HAP-1 (cell line): ENCODE data around the gene OARD1.

Source experiments
- DNase-seq, 2 experiments: peaks; one replicate each; pipeline ENCODE4 v3.0.0-alpha.2; 2016 to 2020; ENCODE audit warnings: low spot score in 2 of 2
- H3K27me3 ChIP-seq: fragments of 250-450 bp; sonication (Bioruptor Pico); 2 replicates; pipeline ENCODE4 v1.5.1; 2020; ENCODE audit warnings: low read depth, mild to moderate bottlenecking, moderate library complexity
- H3K36me3 ChIP-seq: fragments of 250-450 bp; sonication (Bioruptor Pico); replicated peaks from 2 replicates; pipeline ENCODE4 v1.5.1; 2020; ENCODE audit warnings: mild to moderate bottlenecking
- H3K4me1 ChIP-seq: fragments of 250-450 bp; sonication (Bioruptor Pico); 2 replicates; pipeline ENCODE4 v1.5.1; 2020; ENCODE audit warnings: mild to moderate bottlenecking
- H3K4me3 ChIP-seq: fragments of 250-450 bp; sonication (Bioruptor Pico); 2 replicates; pipeline ENCODE4 v1.5.1; 2020; ENCODE audit warnings: mild to moderate bottlenecking, moderate library complexity
- H3K9me3 ChIP-seq: fragments of 250-450 bp; sonication (Bioruptor Pico); 2 replicates; pipeline ENCODE4 v1.5.1; 2020; ENCODE audit warnings: mild to moderate bottlenecking, moderate library complexity
- in situ Hi-C: fragments of 300-500 bp; cut with MboI; formaldehyde crosslinking; loops from 3 replicates; pipeline ENCODE4 v1.14.3; 2020; ENCODE audit warnings: low sequenced_read_pairs, inconsistent platforms, mixed read lengths

The OARD1 gene

DNA sequence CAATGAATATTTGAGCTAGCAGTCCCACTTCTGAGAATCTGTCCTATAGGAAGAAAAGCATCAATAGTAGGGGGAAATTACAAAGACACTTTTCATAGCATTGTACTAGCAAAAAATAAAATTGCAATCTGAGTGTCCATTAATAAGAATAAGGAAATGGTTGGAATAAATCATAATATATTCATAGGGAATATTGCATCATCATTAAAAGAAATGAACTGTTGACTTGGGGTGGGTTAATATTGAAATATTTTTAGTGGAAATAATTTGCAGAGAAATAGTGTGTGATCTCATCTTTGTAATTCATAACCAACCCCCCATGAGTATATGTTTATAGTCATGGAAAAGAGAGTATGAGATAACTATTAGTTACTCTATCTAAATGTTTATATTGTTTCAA is 13.0 kb upstream of the OARD1 start:
- Histone ChIP-seq H3K36me3 (peaks cover 37% of the 10 kb centered on the region), H3K9me3 (no peaks in the 10 kb centered on the region), H3K4me1 (no peaks in the 10 kb centered on the region), H3K4me3 (no peak overlapping the region), H3K27me3 (no peaks in the 10 kb centered on the region)
- no peak for DNase-seq
- in situ Hi-C loops: no loop called here

DNA sequence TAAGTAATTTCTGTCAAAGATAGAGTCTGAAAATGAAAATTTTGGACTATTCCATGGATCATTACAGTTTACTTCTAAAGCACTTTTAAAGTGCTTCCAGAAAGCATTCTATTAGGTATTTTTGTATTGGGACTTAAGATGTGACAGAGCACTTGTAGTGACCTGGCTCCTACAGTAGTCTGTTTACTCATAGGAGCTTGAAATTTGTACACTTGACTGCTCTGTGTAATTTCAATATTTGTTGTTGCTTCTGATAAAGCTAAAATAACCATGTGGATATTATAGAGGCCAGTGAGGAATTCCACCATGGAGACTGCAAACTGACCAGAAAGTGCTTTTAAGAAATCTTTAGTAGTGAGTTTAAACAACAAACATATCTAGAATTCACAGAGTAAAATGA is 10.9 kb upstream of the OARD1 start:
- no peaks in the 10 kb centered on the region for H3K9me3 ChIP-seq
- DNase-seq: no peak
- no peak overlapping the region for H3K4me3 ChIP-seq
- H3K27me3 ChIP-seq: no peaks in the 10 kb centered on the region
- H3K36me3 ChIP-seq: peaks cover 52% of the 10 kb centered on the region
- in situ Hi-C loops: no loop called here
- no peaks in the 10 kb centered on the region for H3K4me1 ChIP-seq

DNA sequence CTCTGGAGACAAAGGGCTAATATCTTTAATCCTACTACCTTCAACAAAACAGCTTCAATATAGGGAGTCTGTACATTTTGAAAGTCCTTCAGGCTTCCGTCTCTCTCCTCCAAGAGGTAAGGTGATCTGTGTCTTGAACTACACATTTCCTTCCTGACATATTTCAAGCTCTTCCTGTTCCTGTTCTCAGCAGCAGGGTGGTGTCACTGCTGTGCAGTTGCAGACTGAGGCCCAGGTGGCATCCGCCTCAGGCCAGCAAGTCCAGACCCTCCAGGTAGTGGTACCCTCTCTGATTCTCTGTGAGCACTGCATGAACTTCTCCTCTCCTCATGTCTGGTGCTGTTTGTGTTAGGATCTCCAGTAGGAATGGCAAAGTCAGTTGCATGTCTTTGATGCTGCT is 8.5 kb upstream of the OARD1 start:
- H3K9me3 ChIP-seq: no peaks in the 10 kb centered on the region
- H3K4me1 ChIP-seq: peaks cover 9% of the 10 kb centered on the region
- in situ Hi-C loops: no loop called here
- H3K36me3 ChIP-seq: peaks cover 47% of the 10 kb centered on the region
- H3K4me3 ChIP-seq: no peak overlapping the region
- H3K27me3 ChIP-seq: no peaks in the 10 kb centered on the region
- DNase-seq: no peak

DNA sequence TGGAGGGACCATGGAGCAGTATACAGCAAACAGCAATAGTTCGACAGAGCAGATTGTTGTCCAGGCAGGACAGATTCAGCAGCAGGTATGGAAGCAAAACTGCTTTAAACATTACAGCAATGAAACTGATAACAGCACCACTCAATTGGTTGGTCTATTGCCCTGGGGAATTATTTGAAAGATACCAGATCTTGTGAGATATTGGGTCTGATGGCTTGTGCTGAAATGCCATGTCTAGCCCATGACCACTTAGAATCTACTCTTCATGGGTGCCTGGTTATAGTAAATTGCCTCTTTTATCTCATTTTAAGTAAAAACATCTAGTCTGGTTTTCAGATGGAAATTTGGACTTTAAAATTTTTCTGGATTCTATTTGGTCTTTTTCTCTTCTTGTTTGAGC is 6.9 kb upstream of the OARD1 start:
- H3K36me3 ChIP-seq: peaks cover 46% of the 10 kb centered on the region
- H3K4me1 ChIP-seq: peaks cover 21% of the 10 kb centered on the region
- H3K4me3 ChIP-seq: no peak overlapping the region
- DNase-seq: no peak
- no peaks in the 10 kb centered on the region for H3K9me3 ChIP-seq
- in situ Hi-C loops: no loop called here
- no peaks in the 10 kb centered on the region for H3K27me3 ChIP-seq

DNA sequence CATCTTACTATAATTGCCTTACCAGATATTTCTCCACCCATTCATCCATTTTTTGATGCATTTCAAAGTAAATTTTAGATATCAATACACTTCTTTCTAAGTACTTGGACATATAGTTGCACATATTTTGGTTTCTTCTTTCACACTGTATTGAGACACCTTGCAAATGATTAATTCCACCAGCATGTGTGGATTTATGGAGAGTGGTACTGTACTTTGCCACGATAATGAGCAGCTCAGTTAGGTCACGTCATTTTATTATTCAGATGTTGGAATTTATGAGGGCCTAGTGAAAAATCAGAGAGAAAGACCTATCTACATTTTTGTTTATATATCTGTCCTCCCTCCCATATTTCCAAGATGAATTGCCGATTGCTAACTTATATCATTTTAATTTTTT is 5.9 kb upstream of the OARD1 start:
- Histone ChIP-seq H3K9me3 (no peaks in the 10 kb centered on the region), H3K4me3 (no peak overlapping the region), H3K36me3 (peaks cover 36% of the 10 kb centered on the region), H3K4me1 (peaks cover 21% of the 10 kb centered on the region), H3K27me3 (no peaks in the 10 kb centered on the region)
- no peak for DNase-seq
- in situ Hi-C loops: no loop called here

DNA sequence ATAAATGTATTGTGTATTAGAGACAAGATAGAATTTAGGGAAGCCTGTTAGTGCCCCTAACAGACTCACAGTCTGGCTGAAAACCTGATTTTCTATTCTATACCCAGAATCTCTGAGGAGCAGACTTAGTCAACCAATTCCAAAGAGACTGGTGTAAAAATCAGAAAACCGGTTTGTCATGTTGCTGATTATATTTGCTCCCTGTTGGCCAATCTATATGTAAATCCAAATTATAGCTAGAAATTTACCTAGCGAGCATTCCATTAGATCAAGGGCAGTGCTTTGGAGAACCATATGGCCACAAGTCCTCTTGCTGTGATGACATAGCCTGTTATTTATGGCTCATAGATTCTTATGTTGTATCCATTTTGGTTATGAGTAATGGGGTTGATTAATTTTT is 5.4 kb upstream of the OARD1 start:
- DNase-seq: no peak
- Histone ChIP-seq H3K4me3 (no peak overlapping the region), H3K27me3 (no peaks in the 10 kb centered on the region), H3K9me3 (no peaks in the 10 kb centered on the region), H3K36me3 (peaks cover 34% of the 10 kb centered on the region), H3K4me1 (peaks cover 21% of the 10 kb centered on the region)
- in situ Hi-C loops: no loop called here

DNA sequence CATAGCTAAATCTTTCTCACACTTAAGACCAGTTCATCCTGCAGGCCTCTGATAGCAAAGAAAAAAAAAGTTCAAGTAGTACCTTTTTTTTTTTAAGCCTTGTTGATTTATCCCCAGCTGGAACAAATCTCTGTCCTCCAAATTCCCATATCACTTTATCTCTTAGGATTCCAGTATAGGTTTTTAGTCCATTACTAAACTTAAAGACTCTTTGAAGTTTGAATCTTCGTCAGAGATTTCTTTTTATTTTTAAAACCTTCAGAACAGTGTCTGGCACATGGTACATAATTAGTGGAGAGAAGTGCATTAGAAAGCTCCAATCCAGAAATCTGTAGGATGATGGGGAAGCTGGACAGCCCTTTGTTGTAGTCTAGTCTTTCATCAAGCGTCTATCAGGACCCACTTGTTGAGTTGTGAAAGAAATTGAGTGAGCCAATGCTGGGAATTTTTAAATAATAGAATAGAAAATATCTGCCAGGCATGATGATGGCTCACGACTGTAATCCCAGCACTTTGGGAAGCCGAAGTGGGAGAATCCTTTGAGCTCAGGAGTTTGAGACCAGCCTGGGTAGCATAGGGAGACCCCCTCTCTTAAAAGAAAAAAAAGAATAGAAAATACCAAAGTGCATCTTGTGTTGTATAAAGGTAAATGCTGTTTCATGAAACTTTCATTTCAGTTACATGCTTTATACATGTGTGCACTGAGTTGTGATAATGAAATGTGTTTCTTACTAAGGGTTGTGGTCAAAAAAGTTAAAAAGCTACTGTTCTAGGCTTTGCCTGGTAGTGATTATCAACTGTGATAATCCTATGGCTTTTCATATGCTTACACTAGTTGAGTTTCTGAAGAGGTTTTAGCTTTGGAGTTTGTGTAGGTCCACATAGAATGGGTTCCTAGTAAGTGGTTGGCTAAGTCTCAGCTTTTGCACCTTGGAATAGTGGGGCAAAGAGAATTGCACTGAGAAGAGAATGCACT is 3.8 kb upstream of the OARD1 start:
- no peak overlapping the region for H3K4me3 ChIP-seq
- H3K9me3 ChIP-seq: no peaks in the 10 kb centered on the region
- no peak for DNase-seq
- no peaks in the 10 kb centered on the region for H3K27me3 ChIP-seq
- in situ Hi-C loops: no loop called here
- peaks cover 21% of the 10 kb centered on the region for H3K4me1 ChIP-seq
- peaks cover 25% of the 10 kb centered on the region for H3K36me3 ChIP-seq

DNA sequence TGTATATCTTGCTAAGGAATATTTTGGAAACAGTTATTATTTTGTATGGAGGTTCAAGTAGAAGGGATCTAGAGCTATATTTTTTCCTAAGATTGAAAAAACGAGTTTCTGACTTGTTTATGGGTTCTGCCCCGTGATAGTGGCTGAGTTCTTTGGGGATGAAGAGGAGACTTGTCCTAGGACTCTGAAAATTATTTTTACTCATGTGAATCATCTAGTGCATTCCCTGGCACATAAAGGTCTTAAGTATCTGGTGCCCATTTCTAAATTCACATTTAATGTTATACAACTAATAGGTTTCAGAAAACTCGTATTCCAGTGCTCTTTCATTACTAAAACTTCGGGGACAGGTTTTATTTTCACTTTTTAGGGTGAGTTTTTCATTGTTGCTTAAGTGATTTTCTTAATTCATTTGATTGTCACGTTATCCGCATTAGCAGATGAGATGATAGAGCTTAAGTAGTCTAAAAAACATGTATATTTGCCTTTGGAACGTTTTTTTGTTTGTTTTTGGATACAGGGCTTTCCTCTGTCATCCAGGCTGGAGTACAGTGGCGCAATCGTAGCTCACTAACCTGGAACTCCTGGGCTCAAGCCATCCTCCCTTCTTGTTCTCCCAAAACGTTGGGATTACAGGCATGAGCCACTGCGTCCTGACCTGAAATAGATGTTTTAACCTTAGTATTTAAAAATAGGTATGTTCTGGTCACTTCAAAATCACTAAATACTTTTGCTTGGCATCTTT is 2.7 kb upstream of the OARD1 start:
- in situ Hi-C loops: no loop called here

DNA sequence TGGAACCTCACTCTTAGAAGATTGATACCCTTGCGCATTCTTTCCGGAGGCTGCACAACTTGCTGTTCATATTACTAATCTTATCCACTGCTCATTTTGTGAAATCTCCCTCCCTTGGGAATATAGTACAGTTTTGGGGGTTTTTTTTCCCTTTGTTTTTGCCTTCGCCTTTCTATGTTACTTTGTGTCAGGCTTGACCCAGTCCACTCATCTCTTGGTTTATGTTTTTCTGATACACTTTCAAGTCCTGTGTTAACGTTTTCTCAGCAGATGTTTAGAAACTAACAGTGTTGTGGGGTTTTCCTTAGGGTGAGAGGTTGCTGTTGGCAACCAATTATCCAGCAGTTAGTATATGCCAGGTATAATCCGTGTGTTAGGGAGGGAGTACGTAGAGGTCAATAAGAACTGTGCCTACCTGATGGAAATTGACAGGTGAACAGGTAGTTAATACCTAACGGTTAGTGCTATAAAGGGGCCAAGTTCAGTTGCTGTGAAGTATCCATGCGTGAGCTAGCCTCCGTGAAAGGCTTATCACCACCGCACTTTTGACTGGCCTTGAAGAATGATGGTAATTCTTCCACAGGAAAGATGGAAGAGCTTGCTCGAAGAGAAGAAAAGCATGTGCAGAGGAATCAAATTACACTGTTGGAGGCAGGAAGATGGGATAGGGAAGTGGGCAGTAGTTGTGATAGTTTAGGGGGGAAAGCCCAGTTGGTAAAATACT is 2.0 kb upstream of the OARD1 start:
- peaks cover 14% of the 10 kb centered on the region for H3K36me3 ChIP-seq
- no peaks in the 10 kb centered on the region for H3K27me3 ChIP-seq
- in situ Hi-C loops: no loop called here
- peak overlapping the region; percentile 81 for H3K4me3 ChIP-seq
- H3K4me1 ChIP-seq: peaks cover 25% of the 10 kb centered on the region
- DNase-seq: peak in 1 of 2 experiments; percentile 18
- no peaks in the 10 kb centered on the region for H3K9me3 ChIP-seq

More for the DNA sequence above, 2.7 kb upstream of the OARD1 start:
- H3K36me3 ChIP-seq: peaks cover 22% of the 10 kb centered on the region
- H3K4me1 ChIP-seq: peaks cover 25% of the 10 kb centered on the region
- no peaks in the 10 kb centered on the region for H3K9me3 ChIP-seq
- peak overlapping the region; percentile 81 for H3K4me3 ChIP-seq
- no peak for DNase-seq
- H3K27me3 ChIP-seq: no peaks in the 10 kb centered on the region

DNA sequence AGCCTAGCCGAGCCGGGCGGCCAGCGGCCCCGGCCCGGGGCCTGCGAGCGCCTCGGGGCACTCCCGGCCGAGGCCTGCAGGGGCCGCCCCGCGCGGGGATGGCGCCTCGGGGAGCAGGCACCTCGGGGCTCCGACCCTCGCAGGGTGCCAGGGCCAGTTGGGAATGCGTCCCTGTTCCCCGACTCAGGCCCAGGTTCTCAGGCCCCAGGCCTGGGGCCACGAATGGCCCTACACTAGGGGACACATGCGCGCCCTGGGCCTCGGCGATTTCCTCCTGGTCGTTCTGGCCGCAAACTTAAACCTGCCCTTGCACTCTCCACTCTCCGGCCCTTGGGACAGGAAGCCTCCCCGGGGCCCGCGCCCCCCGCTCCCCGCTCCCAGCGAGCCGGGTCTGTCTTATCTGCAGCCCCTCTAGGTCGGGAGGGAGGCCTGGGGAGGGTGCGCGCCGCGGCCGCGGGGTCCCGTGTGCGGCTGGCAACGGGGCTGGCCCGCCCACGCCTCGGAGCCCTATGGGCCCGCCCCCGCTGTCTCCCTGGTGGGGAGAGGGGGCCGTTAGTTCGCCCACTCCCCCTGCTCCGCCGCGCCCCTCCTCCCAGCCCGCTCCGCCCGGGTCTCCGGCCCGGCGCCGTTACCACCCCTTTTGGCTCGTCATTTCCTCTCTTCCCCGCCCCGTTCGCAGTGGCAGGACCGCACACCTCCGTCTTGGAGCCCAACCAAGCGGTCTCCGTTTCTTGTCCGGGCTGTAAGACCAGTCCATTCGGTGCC is 1.2 kb upstream of the OARD1 start:
- in situ Hi-C loops: no loop called here
- H3K4me1 ChIP-seq: peaks cover 25% of the 10 kb centered on the region
- H3K36me3 ChIP-seq: peaks cover 8% of the 10 kb centered on the region; the same call in 1 of the 2 replicates

DNA sequence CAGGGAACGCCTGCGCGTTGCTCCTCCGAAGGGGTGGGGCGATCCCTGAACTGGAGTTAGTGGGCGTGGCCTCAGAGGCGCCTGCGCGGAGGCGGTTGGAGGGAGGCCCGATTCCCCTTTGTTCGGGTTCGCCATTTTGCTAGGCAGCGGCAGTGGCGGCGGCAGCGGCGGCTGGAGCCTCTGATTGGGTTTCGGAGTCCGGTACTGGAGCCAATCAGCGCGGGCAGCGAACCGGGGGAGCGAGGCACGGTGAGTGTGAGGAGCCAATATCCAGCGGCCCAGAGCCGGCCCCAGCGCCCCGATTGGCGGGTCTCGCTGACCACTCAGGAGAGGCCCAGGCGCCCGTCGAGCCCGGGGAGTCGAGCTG is 663 bp upstream of the OARD1 start, which contains the start of gene NFYA:
NFYA (plus strand) TSS at position 139 of the 367 bp plus-strand sequence. CDS start 6,116 bp downstream, outside the sequence.
- in situ Hi-C loops: no loop called here
- Histone ChIP-seq H3K27me3 (no peaks in the 10 kb centered on the region), H3K4me3 (peak within 1 kb of the TSS; percentile 81), H3K4me1 (peaks cover 25% of the 10 kb centered on the region), H3K9me3 (no peaks in the 10 kb centered on the region), H3K36me3 (peaks cover 8% of the 10 kb centered on the region; the same call in 1 of the 2 replicates)
- peak in 1 of 2 experiments; percentile 95 for DNase-seq

More for the DNA sequence above, 1.2 kb upstream of the OARD1 start:
- Histone ChIP-seq H3K27me3 (no peaks in the 10 kb centered on the region), H3K4me3 (peak overlapping the region; percentile 81), H3K9me3 (no peaks in the 10 kb centered on the region)
- DNase-seq: peak; percentile 81 to 94

DNA sequence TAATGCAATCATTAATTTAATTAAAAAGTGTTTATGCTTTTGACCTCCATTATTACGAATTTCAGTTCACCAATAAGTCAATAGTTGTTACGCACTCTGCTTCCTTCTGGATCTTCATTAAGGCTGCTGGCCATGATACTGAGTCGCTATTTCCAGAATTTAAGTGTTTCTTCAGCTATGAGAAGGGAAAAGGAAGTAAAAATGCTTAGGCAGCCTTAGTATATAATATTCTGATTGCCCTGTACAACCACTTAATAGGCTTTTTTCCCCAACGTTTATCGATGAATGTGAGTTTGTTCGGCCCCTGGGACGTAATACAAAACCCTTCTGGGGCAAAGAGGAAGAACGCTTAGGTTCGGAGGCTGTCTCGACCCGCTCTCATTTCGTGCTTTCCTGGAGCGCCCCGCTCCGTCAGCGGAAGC is 644 bp downstream of the OARD1 start:
- in situ Hi-C loops: no loop called here
- Histone ChIP-seq H3K36me3 (peaks cover 16% of the 10 kb centered on the region), H3K4me3 (peak overlapping the region; percentile 81), H3K27me3 (no peaks in the 10 kb centered on the region), H3K9me3 (no peaks in the 10 kb centered on the region), H3K4me1 (peaks cover 25% of the 10 kb centered on the region)
- DNase-seq: no peak

DNA sequence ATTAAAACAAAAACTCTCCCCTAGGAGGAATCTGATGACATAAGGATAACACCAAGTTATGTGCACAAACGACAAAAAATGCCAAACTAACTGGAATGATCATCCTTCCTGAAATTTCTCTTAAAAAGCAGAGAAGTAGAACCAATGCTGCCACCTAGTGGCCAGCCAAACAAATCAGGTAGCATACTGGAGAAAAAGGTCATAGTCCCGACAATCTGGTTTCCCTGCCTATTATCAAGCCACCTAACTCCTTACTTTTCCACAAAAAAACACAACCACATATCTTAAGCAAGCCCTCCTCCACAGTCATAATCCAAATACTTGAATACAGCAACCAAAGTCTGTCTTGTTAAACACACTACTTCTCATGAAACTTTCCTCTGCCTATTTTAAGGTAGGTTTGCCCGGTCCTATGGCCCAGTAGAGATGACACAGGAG is 5.3 kb downstream of the OARD1 start:
- no peak overlapping the region for H3K4me3 ChIP-seq
- peak; percentile 49 to 76 for DNase-seq
- H3K4me1 ChIP-seq: 0 out of 2 replicates have a peak, but pooled peaks cover 4% of the 10 kb centered on the region
- peaks cover 30% of the 10 kb centered on the region for H3K36me3 ChIP-seq
- in situ Hi-C loops: no loop called here
- H3K9me3 ChIP-seq: no peaks in the 10 kb centered on the region
- H3K27me3 ChIP-seq: no peaks in the 10 kb centered on the region
